Stimulated activated naive CD4-positive, alpha-beta T cell (primary cell): ENCODE results near the gene ERGIC3.
"Not testable (repeated sequence)": the region's sequence is repeated elsewhere in the genome, so short reads cannot be mapped to it uniquely, and the experiment has no call there.

Experiments used
- DNase-seq, 6 experiments: peaks; one replicate each; lab custom pipeline; 2025; lab: John Stamatoyannopoulos, UW

Gene ERGIC3

DNA sequence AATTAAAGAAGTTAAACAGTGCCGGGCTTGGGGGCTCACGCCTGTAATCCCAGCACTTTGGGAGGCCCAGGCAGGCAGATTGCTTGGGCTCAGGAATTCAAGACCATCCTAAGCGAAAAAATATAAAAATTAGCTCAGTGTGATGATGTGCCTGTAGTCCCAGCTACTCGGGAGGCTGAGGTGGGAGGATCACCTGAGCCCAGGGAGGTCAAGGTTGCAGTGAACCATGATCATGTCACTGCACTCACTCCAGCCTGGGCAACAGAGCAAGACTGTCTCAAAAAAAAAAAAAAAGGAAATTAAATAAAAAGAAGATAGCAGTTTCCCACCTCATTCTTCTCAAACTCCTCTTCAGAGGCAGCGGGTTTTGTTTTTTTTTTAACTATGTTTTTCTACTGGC lies 24.1 kb upstream of the ERGIC3 start:
- not testable (repeated sequence) for DNase-seq

DNA sequence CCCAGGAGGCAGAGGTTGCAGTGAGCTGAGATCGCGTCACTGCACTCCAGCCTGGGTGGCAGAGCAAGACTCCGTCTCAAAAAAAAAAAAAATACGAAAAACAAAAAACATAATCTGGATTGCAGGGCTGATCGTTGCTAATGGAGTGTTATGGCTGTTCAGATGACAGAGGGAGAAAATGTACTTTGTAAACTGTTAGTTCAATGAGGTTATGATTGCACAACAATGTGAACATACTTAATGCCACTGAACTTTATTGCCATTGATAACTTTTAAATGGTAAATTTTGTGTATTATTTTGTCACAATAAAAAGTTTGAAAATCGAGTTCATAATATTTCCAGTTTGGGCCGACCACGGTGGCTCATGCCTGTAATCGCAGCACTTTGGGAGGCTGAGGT lies 22.9 kb upstream of the ERGIC3 start:
- no peak for DNase-seq

DNA sequence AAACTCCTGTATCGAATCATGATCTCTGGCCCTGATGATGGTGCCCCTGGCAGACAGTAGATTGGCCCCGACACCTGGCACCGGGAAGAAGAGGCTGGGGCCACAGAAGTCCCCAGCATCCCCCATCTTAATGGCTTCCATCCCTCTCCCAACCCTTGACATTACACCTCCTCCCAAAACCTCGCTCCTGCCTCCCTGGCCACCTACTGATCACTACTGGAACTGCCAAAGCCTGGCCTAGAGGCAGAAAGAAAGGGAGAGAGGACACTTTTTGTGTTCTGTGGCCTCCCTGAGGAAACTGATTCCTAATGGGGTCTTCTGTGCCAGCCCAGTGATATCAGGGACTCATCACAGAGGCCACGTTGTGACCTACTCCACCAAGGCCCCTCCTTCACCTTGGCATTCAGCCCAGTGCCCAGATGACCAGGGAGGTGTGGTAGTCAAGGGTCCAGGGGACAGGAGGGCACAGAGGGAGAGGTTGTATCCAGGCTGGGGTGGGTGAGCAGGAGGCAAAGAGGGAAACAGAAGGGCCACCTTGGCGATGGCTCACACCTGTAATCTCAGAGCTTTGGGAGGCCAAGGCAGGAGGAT lies 18.5 kb upstream of the ERGIC3 start:
- DNase-seq: peak in 1 of 6 experiments; percentile 7

DNA sequence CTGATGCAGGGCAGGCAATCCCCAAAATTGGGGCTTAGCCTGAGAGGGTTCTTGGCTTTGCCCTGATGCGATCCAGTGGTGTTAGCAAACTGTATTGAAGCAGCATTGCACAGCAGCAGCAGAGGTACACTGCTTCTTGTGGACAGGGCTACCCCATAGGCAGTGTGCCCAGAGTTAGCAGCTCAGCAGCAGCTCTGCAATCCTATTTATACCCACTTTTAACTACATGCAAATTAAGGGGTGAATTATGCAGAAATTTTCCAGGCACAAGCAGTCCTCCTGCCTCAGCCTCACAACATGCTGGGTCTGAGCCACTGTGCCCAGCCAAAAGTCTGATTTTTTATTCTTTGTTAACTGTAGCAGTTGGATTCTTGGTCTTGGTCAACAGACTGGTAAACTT lies 16.2 kb upstream of the ERGIC3 start:
- no peak for DNase-seq

DNA sequence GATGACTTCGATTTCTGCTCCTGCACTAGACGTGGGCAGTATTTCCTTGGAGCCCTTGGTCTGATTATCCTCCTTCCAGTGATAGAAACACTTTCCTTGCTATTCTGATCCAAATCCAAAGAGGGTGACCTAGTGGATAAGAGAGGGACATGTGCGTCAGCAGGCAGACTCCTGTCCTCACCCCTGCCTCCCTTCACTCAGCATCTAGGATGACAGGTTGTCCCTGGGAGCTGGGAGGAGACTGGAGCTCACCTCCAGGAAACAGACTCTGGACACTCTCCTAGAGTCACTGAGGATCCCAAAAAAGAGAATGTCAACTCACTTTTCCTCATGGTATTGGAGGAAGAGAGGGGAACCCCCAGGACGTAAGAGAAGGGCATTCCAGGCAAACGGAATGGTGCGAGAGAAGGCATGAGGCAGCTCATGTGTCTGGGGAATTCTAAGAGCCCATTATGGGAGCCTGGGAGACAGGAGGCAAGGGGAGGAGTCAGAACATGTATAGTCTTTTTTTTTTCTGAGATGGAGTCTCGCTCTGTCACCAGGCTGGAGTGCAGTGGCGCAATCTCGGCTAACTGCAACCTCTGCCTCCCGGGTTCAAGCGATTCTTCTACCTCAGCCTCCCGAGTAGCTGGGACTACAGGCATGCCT lies 14.6 kb upstream of the ERGIC3 start:
- no peak for DNase-seq

DNA sequence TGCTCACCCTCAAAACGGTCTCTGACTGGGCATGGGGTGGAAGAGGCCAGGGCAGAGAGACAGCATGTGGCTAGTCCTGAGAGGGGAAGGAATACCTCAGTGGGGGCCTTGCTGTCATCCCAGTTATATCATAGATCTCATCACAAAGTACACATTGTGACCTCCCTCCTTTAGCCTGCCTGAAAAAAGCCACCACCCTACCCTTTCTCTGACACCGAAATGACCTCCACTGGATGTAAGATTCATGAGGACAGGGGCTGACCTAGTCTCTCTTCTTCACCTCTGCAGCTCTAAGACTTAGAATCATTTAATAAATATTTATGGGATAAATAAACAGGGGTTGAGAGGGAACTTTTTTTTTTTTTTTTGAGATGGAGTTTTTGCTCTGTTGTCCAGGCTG lies 12.3 kb upstream of the ERGIC3 start, which contains the start of gene C20orf173:
C20orf173 (minus strand) TSS at position 101 of the 400 bp plus-strand sequence. CDS start 279 bp downstream, outside the sequence.
- no peak for DNase-seq

DNA sequence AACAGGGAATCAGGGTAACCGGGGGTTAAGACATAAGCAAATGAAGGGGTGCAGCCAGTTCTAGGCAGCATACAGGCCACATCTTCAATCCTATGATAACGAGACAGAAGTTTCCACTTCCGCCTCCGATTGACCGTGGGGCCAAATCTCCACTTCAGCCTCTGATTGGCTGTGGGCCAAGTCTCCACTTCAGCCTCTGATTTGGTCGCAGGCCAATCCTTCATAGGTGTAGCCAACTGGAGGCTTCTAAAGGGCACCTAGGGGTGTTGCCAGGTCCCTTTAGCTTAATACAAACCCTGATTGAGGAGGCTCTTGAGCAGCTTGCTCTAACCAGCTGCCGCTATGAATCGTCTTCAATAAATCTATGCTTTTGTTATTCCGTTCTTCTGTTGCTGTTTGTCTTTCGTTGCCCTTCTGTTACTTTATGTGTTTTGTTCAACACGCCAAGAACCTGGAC lies 2.1 kb upstream of the ERGIC3 start:
- DNase-seq: no peak

DNA sequence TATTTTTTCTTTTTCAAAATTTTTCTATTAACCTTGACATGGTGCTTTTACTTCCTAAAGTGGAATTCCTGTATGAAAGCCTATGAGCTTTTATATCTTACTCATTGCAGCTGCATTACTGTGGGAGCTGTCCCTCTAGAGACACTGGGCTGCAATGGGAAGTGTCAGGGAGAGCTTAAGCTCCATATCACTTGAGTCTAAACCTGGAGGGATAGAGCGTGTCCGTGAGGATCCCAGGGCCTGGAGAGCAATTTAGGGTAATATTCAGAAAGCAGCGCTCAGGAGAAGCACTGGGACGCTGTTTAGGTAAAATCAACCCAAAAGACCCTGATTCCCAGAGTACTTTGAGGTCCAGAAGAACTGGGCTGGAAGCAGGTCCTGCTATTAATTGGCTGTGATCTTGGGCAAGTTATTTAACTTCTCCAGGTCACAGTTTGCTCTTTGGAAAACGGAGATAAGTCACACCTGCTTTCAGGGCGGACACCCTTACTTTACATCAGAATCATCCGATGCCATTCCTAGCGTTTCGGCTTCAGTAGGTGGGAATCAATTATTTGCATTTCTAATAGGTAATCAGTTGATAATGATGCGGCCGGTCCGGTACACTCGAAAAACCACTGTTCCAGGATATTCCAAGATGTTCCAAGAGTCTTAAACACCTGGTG lies 628 bp upstream of the ERGIC3 start:
- no peak for DNase-seq

DNA sequence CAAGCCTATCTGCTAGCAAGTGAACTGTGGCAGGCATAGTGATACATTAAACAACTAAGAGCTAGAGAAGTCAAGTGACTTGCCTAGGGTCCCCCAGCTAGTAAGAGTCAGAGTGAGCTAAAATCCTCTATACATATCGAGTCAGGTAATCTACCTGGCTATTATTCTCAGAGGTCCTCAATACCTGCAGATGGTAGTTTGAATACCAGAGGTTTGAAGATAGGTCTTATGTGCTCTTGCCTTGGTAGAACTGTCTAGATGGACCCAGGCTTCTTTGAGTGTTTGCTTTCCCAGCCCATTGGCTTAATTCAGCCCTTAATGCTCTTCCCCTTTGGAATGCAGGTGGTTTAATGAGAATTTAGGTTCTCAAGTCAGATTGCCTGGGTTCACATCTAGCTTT lies 1.1 kb downstream of the ERGIC3 start:
- DNase-seq: no peak

DNA sequence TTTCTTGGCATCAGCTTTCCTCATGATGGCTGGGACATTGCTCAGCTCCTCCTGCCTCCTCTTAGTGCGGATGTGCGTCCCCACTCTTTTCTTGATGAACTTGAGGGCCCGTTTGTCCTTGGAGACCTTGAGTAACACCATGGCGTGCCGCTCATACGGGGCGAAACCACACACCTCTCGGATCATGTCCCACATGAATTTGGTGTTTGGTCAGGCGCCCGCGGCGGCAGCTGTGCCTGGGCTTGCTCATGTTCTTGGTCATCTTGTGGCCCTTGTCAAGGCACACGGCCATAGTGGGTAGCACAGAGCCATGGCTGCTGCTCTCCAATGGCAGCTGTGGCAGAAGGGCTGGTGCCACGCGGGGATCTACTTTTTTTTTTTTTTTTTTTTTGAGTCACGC lies 2.6 kb downstream of the ERGIC3 start:
- no peak for DNase-seq

DNA sequence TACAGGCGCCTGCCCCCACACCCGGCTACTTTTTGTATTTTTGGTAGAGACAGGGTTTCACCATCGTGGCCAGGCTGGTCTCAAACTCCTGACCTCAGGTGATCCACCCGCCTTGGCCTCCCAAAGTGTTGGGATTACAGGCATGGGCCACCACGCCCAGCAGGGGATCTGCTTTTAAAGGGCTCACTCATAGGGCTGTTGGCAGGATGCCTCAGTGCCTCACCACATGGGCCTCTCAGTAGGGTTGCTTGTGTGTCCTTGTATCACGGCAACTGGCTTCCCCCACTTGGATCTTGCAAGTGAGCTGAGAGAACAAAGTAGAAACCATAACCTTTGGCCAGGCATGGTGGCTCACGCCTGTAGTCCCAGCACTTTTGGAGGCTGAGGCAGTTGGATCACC lies 3.1 kb downstream of the ERGIC3 start:
- not testable (repeated sequence) for DNase-seq

DNA sequence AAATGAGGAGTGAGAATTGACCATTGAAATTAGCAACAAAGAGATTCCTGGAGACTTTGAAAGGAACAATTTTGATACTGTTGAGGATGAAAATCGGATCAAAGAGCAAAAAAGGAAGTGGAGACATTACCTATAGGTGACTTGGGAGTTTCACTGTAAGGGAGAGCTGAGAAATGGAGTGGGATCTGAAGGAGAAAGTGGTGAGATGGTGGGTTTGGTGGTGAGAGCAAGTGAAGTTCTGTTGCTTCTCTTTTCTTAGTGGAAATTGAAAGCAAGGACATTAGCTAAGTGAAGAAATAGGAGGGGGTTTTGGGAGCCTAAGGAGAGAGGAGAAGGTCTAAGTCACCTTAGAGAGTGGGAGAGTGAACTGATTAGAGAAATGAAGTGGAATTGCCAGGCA lies 4.2 kb downstream of the ERGIC3 start:
- DNase-seq: no peak

DNA sequence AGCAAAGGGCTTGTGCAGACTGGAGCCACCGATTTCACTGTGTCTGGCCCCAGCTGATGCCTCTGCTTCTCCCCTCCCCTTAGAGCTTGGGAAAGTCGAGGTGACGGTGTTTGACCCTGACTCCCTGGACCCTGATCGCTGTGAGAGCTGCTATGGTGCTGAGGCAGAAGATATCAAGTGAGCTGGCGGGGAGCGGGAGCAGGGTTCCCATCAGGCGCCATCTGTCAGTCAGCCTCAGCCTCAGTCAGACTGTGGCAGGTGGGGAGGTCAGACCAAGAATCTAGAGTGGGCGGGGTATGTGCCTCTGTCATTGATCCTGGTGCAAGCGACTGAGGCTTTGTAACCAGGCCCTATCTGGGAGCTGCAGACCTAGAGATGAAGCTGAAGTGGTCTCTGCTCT lies 5.5 kb downstream of the ERGIC3 start:
- no peak for DNase-seq

DNA sequence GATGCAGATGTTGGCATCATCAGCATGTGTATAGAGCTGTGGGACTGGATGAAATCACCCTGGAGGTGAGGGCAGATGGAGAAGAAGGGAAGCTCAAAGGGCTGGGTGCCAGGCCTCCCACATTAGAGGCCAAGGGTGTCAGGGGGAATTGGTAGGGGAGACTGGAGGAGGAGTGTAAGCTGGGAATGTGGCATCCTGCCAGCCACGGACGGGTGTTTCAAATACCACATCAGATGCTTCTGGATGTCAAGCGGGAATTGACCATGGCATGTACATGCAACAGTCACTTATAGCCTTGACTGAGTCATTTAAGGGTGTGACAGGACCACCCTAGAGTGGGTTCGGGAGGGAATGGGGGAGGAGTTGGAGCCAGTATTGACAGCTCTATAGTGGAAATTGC lies 9.6 kb downstream of the ERGIC3 start:
- no peak for DNase-seq

DNA sequence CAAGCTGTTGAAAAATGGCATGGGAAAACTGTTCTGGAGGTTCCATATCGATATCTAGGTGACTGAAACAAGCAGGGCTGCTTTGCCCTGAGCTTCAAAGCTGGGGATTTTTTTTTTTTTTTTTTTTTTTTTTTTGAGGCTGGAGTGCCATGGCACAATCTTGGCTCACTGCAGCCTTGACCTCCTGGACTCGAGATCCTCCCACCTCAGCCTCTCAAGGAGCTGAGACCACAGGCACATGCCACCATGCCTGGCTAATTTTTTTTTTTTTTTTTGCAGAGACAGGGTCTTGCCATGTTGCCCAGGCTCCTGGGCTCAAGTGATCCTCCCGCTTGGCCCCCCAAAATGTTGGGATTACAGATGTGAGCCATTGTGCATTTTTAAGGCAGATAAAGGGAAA lies 11.0 kb downstream of the ERGIC3 start:
- DNase-seq: no peak

DNA sequence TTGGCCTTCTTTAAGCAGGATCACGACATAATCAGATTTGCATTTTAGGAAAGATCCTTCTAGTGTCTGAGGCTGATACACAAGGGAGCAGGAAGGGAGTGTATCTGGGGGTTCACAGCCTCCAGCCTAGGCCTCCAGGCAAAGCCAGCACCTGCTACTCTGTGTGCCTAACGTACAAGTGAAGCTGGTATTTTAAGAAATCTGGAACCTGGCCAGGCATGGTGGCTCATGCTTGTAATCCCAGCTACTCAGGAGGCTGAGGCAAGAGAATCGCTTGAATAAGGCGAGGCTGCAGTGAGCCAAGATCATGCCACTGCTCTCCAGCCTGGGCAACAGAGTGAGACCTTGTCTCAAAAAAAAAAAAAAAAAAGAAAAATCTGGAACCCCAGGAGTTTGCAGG lies 13.6 kb downstream of the ERGIC3 start:
- not testable (repeated sequence) for DNase-seq

DNA sequence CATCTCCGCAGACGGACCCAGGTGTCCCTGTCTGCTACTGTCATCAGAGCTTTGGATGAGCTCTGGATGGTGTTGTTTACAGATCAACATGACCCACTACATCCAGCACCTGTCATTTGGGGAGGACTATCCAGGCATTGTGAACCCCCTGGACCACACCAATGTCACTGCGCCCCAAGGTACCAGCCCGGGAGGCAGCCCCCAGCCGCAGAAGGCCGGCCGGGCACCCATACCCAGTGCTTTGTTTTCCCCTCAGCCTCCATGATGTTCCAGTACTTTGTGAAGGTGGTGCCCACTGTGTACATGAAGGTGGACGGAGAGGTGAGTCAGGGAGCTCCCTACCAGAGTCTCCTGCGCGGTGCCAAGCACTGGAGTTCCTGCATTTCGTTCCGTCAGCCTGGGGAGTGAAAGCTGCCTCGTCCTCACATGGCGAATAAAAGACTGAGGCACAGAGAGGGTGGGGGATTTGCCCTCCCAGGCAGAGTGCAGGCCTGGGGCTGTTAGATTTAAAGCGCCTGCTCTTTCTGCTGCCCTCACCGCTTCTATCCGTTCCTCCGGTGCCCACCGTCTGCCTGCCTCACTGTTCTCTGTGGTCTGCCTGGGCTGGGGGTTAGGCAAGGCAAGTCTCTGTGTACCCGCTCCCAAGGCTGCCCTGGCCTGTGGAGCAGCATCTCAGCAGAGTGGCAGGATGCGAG lies 14.2 kb downstream of the ERGIC3 start:
- no peak for DNase-seq

DNA sequence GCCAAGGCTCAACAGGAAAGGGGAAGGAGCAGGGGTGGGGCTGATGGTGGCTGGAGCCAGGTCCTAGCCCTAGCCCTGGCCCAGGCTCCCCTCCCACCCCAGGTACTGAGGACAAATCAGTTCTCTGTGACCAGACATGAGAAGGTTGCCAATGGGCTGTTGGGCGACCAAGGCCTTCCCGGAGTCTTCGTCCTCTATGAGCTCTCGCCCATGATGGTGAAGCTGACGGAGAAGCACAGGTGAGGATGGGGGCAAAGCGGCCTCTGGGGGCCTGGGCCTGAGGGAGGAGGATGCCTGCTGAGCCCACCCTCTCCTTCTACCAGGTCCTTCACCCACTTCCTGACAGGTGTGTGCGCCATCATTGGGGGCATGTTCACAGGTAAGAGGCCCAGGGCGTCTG lies 15.0 kb downstream of the ERGIC3 start:
- no peak for DNase-seq

DNA sequence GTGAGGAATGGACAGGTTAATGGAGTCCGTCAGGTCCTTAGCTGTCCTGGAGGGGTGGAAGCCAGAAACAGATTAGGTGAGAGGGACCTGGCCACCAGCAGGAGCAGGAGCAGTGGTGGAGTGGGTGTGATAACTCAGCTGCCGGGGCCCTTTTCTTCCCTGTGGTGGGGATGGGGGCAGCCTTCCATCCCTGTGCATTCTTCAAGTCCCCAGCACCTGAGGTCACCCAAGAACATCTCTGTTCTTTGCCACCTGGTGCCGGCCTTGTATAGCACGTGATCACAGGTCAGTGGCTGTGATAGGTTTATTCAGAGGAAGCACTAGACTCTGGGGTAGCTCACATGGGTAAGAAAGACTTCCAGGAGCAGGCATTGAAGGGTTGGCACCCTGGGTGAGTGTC lies 16.6 kb downstream of the ERGIC3 start:
- no peak for DNase-seq

DNA sequence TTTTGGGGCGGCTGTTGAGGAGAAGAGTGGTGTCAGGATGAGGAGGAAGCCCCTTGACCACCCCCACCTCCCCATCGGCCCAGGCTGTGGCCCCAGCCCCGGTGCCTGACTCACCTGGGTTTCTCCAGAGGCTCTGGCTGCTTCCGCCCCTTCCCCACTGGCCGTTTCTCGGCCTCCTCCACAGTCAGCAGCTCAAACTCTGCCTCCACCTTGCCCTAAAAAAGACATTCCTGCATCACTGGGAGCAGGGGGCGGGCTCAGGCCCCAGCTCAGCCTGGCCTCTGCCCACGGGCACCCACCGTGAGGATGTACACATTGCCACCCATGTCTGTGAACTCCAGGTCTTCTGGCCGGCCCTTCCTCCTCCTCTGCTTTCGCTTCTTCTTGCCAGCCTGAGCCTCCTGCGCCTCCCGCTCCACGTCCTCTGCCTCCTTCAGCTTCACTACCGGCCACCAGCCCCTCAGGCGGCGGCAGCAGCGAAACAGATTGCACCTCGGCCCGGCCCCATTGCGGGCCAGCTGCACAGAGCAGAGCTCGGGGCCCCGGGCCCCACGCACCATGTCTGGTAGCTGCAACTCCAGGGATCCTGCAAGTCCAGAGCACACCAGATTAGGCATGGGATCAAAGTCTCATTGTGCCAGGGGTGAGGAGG lies 17.3 kb downstream of the ERGIC3 start:
- DNase-seq: no peak

DNA sequence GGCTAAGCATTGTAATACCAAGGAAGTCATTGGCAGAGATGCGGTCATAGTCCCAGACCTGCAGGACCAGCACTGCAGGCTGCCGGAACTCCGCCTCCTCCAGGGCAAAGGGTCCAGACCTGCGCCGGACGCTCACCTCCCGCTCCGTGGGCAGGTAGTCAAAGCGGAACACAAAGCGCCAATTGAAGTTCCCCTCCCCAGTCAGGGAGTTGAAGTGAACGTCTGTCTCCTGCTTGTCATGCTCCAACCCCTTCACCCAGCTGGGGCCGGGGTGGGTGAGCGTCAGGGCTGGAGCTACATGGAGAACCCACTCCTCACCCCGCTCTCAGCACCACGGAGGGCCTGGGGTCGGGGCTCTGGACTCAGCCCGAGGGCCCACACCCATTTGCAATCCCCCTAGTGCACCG lies 18.2 kb downstream of the ERGIC3 start:
- DNase-seq: no peak

DNA sequence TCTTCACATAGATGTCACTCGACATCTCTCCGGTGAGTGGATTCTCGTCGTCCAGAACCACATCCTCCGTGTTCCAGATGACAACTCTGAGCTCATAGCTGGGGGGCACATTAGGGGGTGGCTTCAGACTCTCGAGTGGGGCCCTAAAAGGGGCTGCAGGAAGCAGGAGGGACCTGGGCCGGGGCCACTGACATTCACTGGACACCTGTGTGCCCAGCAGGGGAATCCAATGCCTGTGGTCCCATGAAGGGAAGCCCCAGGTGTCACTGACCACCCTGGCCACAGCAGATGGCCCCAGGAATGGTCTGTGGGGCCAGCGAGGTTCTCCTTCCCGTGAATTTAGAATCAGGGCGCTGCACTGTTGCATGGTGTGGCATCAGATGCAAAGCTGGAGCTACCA lies 18.7 kb downstream of the ERGIC3 start:
- no peak for DNase-seq
